K562 (cell line): ENCODE measurements around the gene CYB5D1. TPM values are rescaled to one million over a fixed set of nuclear protein-coding genes. Genes with fewer than 3 reads are reported as not detected.
A peak's percentile ranks its signal among the peaks of the same experiment; 100 is the strongest.

ENCODE experiments used
- ATAC-seq: fragments of 200-7000 bp; cut with Tn5 transposase; 3 replicates; pipeline ENCODE4 v1.9.1; 2020; ENCODE audit warnings: moderate library complexity
- BruUV-seq: library from RNA; stranded (reverse); fragments of 400-500 nt; replicated peaks from 2 replicates; lab custom pipeline; 2021; lab: Mats Ljungman, UMichigan
- CTCF ChIA-PET: fragments of 300-600 bp; formaldehyde crosslinking; extraction: SDS; loops from one replicate; lab custom pipeline; 2021; ENCODE audit warnings: low intra/inter-chr PET ratio; lab: Yijun Ruan, JAX
- POLR2A ChIA-PET: fragments of 300-600, 350-650 bp; sonication (Branson Sonifier 250); formaldehyde crosslinking; extraction: SDS; loops from one replicate; lab custom pipeline; 2021; ENCODE audit warnings: antibody characterized with exemption, inconsistent platforms; lab: Yijun Ruan, JAX
- DNase-seq, 4 experiments: peaks; one replicate each; pipeline versions ENCODE4 v3.0.0 to v3.0.0-alpha.2; 2011 to 2018; ENCODE audit warnings: low spot score in 3 of 4, mixed read lengths in 3 of 4; ENCODE audit errors: extremely low read depth in 1 of 4
- FAIRE-seq: peaks from 2 replicates; lab custom pipeline; 2011; peaks lifted over from hg19 to GRCh38; lab: Jason Lieb, UNC
- H2AFZ ChIP-seq: 2 replicates; pipeline ENCODE4 v1.6.0; 2011; ENCODE audit warnings: low read depth, low read length, control low read depth, inconsistent platforms
- H3K27ac ChIP-seq: fragments of 200-600 bp; 3 replicates; pipeline ENCODE4 v1.8.0; 2011; ENCODE audit warnings: low read depth, mild to moderate bottlenecking, control low read depth, inconsistent platforms, low read length, moderate library complexity, mixed read lengths; ENCODE audit errors: extremely low read depth
- H3K27me3 ChIP-seq, 2 experiments: fragments of 300-600 bp in 1 of 2; 2 replicates in 1 of 2; 3 replicates in 1 of 2; pipeline versions ENCODE4 v1.6.0 to v1.8.0; 2011; ENCODE audit warnings: inconsistent platforms in 2 of 2, low read length in 2 of 2, mild to moderate bottlenecking in 1 of 2, mixed read lengths in 1 of 2, moderate library complexity in 1 of 2; ENCODE audit not compliant: control insufficient read depth in 2 of 2, insufficient read depth in 2 of 2
- H3K36me3 ChIP-seq: fragments of 300-600 bp; 3 replicates; pipeline ENCODE4 v1.8.0; 2011; ENCODE audit warnings: mild to moderate bottlenecking, low read length, inconsistent platforms; ENCODE audit not compliant: control insufficient read depth, insufficient read depth
- H3K4me1 ChIP-seq, 2 experiments: fragments of 200-600 bp in 1 of 2; replicated peaks in 1 of 2; 2 replicates in 1 of 2; 3 replicates in 1 of 2; pipeline versions ENCODE4 v1.5.1 to v1.8.0; 2011; ENCODE audit warnings: inconsistent platforms in 2 of 2, low read length in 2 of 2, mild to moderate bottlenecking in 1 of 2, mixed read lengths in 1 of 2, moderate library complexity in 1 of 2; ENCODE audit not compliant: control insufficient read depth in 2 of 2, insufficient read depth in 2 of 2
- H3K4me2 ChIP-seq: 2 replicates; pipeline ENCODE4 v1.6.1; 2011; ENCODE audit warnings: low read length, control low read depth, inconsistent platforms, mixed read lengths; ENCODE audit not compliant: insufficient read depth
- H3K4me3 ChIP-seq: fragments of 200-600 bp; sonication (generic), shearing (Covaris generic); 2 replicates; pipeline ENCODE4 v1.5.1; 2016; ENCODE audit warnings: control low read depth, inconsistent platforms
- H3K79me2 ChIP-seq: fragments of 200-600 bp; 3 replicates; pipeline ENCODE4 v1.8.0; 2011; ENCODE audit warnings: low read length, inconsistent platforms; ENCODE audit not compliant: control insufficient read depth, insufficient read depth
- H3K9ac ChIP-seq, 2 experiments: 2 replicates each; pipeline versions ENCODE4 v1.6.0 to v1.6.1; 2011; ENCODE audit warnings: low read depth in 2 of 2, low read length in 2 of 2, control low read depth in 1 of 2, inconsistent platforms in 1 of 2, mild to moderate bottlenecking in 1 of 2, mixed read lengths in 1 of 2; ENCODE audit not compliant: insufficient read depth in 1 of 2
- H3K9me1 ChIP-seq: one replicate; pipeline ENCODE4 v1.6.0; 2011; ENCODE audit warnings: inconsistent platforms, mild to moderate bottlenecking, low read length, moderate library complexity; ENCODE audit not compliant: control insufficient read depth, insufficient read depth
- H3K9me3 ChIP-seq: replicated peaks from 2 replicates; pipeline ENCODE4 v1.5.1; 2011; ENCODE audit warnings: low read depth, low read length, inconsistent platforms; ENCODE audit not compliant: control insufficient read depth, insufficient read depth
- H4K20me1 ChIP-seq: replicated peaks from 2 replicates; pipeline ENCODE4 v1.6.1; 2011; ENCODE audit warnings: low read length, inconsistent platforms, mixed read lengths; ENCODE audit not compliant: control insufficient read depth, insufficient read depth
- ARID2 ChIP-seq: fragments of 450-650 bp; IDR thresholded peaks from 2 replicates; pipeline ENCODE4 v1.6.1; 2017; ENCODE audit warnings: antibody characterized with exemption, mild to moderate bottlenecking
- HDAC8 ChIP-seq: fragments of 450-650 bp; IDR thresholded peaks from 2 replicates; pipeline ENCODE4 v1.6.1; 2016; ENCODE audit warnings: mild to moderate bottlenecking, missing genetic modification characterization, moderate library complexity, missing compliant biosample characterization
- RAD21 ChIP-seq, 2 experiments: fragments of 250-450 bp in 1 of 2; fragments of 450-650 bp in 1 of 2; sonication (Bioruptor Pico) in 1 of 2; formaldehyde crosslinking in 1 of 2; IDR thresholded peaks in 1 of 2; conservative IDR thresholded peaks in 1 of 2; 2 replicates each; pipeline versions ENCODE4 v1.4.0 to v1.8.0; 2020 to 2022; ENCODE audit warnings: mild to moderate bottlenecking in 2 of 2, moderate library complexity in 1 of 2
- SMC3 ChIP-seq: conservative IDR thresholded peaks from 2 replicates; pipeline ENCODE4 v1.6.1; 2011; ENCODE audit warnings: low read depth, low read length, improper control_type of control experiment; ENCODE audit not compliant: insufficient read depth
- U2AF2 ChIP-seq: fragments of 200-400 bp; formaldehyde crosslinking; optimal IDR thresholded peaks from 2 replicates; pipeline ENCODE3; 2017; ENCODE audit warnings: low read depth, mild to moderate bottlenecking, low read length
- ZBTB7A ChIP-seq: IDR thresholded peaks from 2 replicates; pipeline ENCODE4 v1.6.1; 2011; ENCODE audit warnings: low read depth, mild to moderate bottlenecking, low read length, moderate library complexity, borderline replicate concordance; ENCODE audit not compliant: control insufficient read depth
- ZNF316 ChIP-seq: fragments of 450-650 bp; IDR thresholded peaks from 2 replicates; pipeline ENCODE4 v1.6.1; 2016
- ZNF384 ChIP-seq: IDR thresholded peaks from 2 replicates; pipeline ENCODE4 v1.6.1; 2012; ENCODE audit warnings: low read depth, low read length, improper control_type of control experiment
- WGBS: fragments of 100-300 bp; shearing (Covaris generic); methylation state at CpG from one replicate; pipeline ENCODE4 v1.1.6; 2016; ENCODE audit warnings: low coverage, mixed read lengths; ENCODE audit not compliant: insufficient coverage; ENCODE audit errors: missing lambda C conversion rate; 5-methylcytosine and 5-hydroxymethylcytosine counted together
- in situ Hi-C: fragments of 300-500 bp; cut with MboI; formaldehyde crosslinking; loops from 4 replicates; pipeline ENCODE4 v1.15.0; 2018; ENCODE audit warnings: inconsistent platforms, mixed read lengths
- intact Hi-C: fragments of 100-400 bp; cut with micrococcal nuclease; formaldehyde crosslinking; loops from 2 replicates; pipeline ENCODE4 v1.14.2; 2022
- polyA plus RNA-seq, 8 experiments: library from polyadenylated mRNA; depleted of rRNA in 4 of 8; stranded (reverse) in 5 of 8; unstranded in 3 of 8; fragments of >200 nt; fragmentation: Nextera tagmentation in 2 of 8; fragmentation: Illumina TruSeq in 1 of 8; extraction: Ambion mirVana in 2 of 8; extraction: Trizol in 1 of 8; gene quantifications; 2 replicates each; pipeline versions ENCODE4 v1.2.1 to v1.2.3, GENCODE V29; 2011 to 2014; ENCODE audit warnings: inconsistent platforms in 1 of 8, missing spikeins in 1 of 8
- total RNA-seq, 7 experiments: library from RNA; depleted of rRNA in 6 of 7; stranded (reverse); fragments of >200 nt in 6 of 7; fragmentation: Illumina TruSeq in 2 of 7; extraction: Trizol in 2 of 7; gene quantifications; 2 replicates each; pipeline versions ENCODE4 v1.2.1 to v1.2.3, GENCODE V29; 2011 to 2021; ENCODE audit warnings: low replicate concordance in 1 of 7
- TF ChIP-seq, protein P1 (sequence below): fragments of 450-650 bp; formaldehyde crosslinking; IDR thresholded peaks from 2 replicates; pipeline ENCODE4 v1.4.0; 2020; ENCODE audit warnings: mild to moderate bottlenecking, moderate library complexity
- TF ChIP-seq, protein P2 (sequence below), 2 experiments: fragments of 450-650 bp; formaldehyde crosslinking in 1 of 2; IDR thresholded peaks; 2 replicates each; pipeline versions ENCODE4 v1.4.0 to v1.6.1; 2014 to 2020; ENCODE audit warnings: mild to moderate bottlenecking in 2 of 2, borderline replicate concordance in 1 of 2, low read depth in 1 of 2

The CYB5D1 gene
- total and polyA plus RNA-seq, 9 of the 15 experiments (the other 6 are each of a cell fraction or from before 2014, with no cell fraction given), result 2.4 to 7.9 (median 5.7) TPM

DNA sequence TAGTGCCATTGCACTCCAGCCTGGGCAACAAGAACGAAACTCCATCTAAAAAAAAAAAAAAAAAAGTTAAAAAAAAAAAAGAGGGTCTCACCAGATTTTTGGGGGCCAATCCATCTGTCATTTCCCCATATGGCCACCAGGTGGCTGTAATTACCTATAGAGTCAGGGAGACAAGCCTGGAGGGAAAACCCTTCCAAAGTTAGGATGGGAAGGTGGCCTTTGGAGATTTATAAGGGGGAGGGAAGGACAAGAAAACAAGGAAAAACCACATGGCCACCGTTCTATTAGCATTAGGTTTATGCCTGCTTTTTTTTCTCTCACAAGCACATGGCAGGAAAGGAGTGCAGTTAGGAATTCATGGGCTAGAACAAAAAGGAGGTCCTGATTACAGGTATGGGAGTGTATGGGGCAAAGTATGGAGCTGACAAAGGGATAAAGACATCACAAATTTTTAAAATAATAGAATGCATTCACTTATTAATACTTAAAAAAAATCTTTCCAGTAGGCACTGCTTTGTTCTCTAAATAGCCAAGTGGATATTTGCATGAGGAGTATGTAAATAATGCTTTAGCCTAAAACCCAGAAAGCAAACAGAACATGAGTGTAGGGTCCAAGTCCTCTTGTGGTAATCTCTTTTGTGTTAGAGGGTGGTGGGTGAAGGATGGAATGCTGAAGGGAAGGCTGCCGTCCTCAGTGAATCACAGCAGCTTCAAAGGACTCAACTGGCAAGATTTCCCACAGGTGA is 5.1 kb downstream of the CYB5D1 start:
- BruUV-seq, result no TSS peak
- peaks cover 6% of the 10 kb centered on the region for H3K79me2 ChIP-seq
- no peak overlapping the region for H3K27ac ChIP-seq
- FAIRE-seq (peak; percentile 56), ATAC-seq (no peak), DNase-seq (peak; percentile 30 to 48 (median 41))
- peaks cover 29% of the 10 kb centered on the region; the same call in 2 of the 3 replicates for H3K36me3 ChIP-seq
- in situ Hi-C loops, result no loop called here
- ChIA-PET POLR2A (no interaction called here), CTCF (interaction anchor here (0.6 to 1.9 kb wide), 6 partner anchors 16 to 127 kb away, joined by 3 to 38 read pairs (median 6); no protein-coding TSS in a partner anchor)
- intact Hi-C loops, result loop anchor here (1.0 kb wide), 2 partner anchors 34 to 125 kb away; no protein-coding TSS in a partner anchor
- H3K9me1 ChIP-seq, result no peaks in the 10 kb centered on the region
- no peak overlapping the region for H3K4me3 ChIP-seq
- H3K27me3 ChIP-seq, result no peaks in the 10 kb centered on the region
- peaks cover 6 to 10% of the 10 kb centered on the region in 2 experiments; a peak in 4 of 5 replicates for H3K4me1 ChIP-seq
- H3K9ac ChIP-seq, result no peak overlapping the region
- no peak overlapping the region for H2AFZ ChIP-seq
- no peak overlapping the region for H3K4me2 ChIP-seq
- H4K20me1 ChIP-seq, result no peaks in the 10 kb centered on the region
- H3K9me3 ChIP-seq, result no peaks in the 10 kb centered on the region
- 46% methylated on average over 2 of the region's 3 CpGs for WGBS
- TF ChIP-seq SMC3 (peak; percentile 46), ZNF384 (peak; percentile 72; the same call in 1 of the 2 replicates), HDAC8 (no peak), RAD21 (CRISPR knock-in tag; conservative IDR thresholded peaks at IDR 0.05 in 1 of 2, IDR thresholded peaks at IDR 0.05 in 1 of 2) (peak; percentile 55 to 69), ARID2 (0 out of 2 replicates have a peak, but pooled peaks have one; percentile 31), ZNF316 (no peak), U2AF2 (no peak), ZBTB7A (peak; percentile 42; the same call in 1 of the 2 replicates)
- TF ChIP-seq, protein P1, sequence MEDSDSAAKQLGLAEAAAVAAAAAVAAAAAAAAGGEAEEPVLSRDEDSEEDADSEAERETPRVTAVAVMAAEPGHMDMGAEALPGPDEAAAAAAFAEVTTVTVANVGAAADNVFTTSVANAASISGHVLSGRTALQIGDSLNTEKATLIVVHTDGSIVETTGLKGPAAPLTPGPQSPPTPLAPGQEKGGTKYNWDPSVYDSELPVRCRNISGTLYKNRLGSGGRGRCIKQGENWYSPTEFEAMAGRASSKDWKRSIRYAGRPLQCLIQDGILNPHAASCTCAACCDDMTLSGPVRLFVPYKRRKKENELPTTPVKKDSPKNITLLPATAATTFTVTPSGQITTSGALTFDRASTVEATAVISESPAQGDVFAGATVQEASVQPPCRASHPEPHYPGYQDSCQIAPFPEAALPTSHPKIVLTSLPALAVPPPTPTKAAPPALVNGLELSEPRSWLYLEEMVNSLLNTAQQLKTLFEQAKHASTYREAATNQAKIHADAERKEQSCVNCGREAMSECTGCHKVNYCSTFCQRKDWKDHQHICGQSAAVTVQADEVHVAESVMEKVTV (CRISPR knock-in tag), result peak; percentile 52; the same call in 1 of the 2 replicates
- TF ChIP-seq, protein P2, sequence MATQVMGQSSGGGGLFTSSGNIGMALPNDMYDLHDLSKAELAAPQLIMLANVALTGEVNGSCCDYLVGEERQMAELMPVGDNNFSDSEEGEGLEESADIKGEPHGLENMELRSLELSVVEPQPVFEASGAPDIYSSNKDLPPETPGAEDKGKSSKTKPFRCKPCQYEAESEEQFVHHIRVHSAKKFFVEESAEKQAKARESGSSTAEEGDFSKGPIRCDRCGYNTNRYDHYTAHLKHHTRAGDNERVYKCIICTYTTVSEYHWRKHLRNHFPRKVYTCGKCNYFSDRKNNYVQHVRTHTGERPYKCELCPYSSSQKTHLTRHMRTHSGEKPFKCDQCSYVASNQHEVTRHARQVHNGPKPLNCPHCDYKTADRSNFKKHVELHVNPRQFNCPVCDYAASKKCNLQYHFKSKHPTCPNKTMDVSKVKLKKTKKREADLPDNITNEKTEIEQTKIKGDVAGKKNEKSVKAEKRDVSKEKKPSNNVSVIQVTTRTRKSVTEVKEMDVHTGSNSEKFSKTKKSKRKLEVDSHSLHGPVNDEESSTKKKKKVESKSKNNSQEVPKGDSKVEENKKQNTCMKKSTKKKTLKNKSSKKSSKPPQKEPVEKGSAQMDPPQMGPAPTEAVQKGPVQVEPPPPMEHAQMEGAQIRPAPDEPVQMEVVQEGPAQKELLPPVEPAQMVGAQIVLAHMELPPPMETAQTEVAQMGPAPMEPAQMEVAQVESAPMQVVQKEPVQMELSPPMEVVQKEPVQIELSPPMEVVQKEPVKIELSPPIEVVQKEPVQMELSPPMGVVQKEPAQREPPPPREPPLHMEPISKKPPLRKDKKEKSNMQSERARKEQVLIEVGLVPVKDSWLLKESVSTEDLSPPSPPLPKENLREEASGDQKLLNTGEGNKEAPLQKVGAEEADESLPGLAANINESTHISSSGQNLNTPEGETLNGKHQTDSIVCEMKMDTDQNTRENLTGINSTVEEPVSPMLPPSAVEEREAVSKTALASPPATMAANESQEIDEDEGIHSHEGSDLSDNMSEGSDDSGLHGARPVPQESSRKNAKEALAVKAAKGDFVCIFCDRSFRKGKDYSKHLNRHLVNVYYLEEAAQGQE (IDR thresholded peaks at IDR 0.05; ENCODE audit: borderline replicate concordance), result peak; percentile 69; the same call in 1 of the 2 replicates
- TF ChIP-seq, protein P2 (CRISPR knock-in tag; IDR thresholded peaks at IDR 0.05; ENCODE audit: low read depth), result no peak
